Activated CD4-positive, CD25-positive, alpha-beta regulatory T cell treated with anti-CD3 and anti-CD28 coated beads, Interleukin-2, amount 50 U/mL, for 72 hours (primary cell): Measurements from ENCODE around the gene SLC4A2.
"Not testable (repeated sequence)": the region's sequence is repeated elsewhere in the genome, so short reads cannot be mapped to it uniquely, and the experiment has no call there.

Experiments used
- DNase-seq: peaks from one replicate; pipeline ENCODE4 v3.0.0; 2021

SLC4A2 gene

GRCh38 chr7:151059367-151060112, at the start of gene SLC4A2:
SLC4A2 (plus strand) TSS chr7:151059589; CDS start chr7:151061988, 2,399 bp downstream.
- peak; percentile 70 for DNase-seq

GRCh38 chr7:151010037-151010306, 49.4 kb upstream of the SLC4A2 start:
- DNase-seq: no peak

- DNase-seq: no peak
Measured at GRCh38 chr7:151010307-151011096, 48.9 kb upstream of the SLC4A2 start.

GRCh38 chr7:151011097-151011409, 48.3 kb upstream of the SLC4A2 start:
- DNase-seq: no peak

GRCh38 chr7:151011616-151012015, 47.8 kb upstream of the SLC4A2 start:
- DNase-seq: not testable (repeated sequence)

- DNase-seq: no peak
Measured at GRCh38 chr7:151012031-151012692, 47.2 kb upstream of the SLC4A2 start.

- no peak for DNase-seq
Measured at GRCh38 chr7:151012911-151013347, 46.5 kb upstream of the SLC4A2 start.

- no peak for DNase-seq
Measured at GRCh38 chr7:151013356-151013732, 46.0 kb upstream of the SLC4A2 start.

GRCh38 chr7:151013733-151014497, 45.5 kb upstream of the SLC4A2 start:
- DNase-seq: peak; percentile 79

- DNase-seq: no peak
Measured at GRCh38 chr7:151014950-151015349, 44.4 kb upstream of the SLC4A2 start.

GRCh38 chr7:151015967-151016366, 43.4 kb upstream of the SLC4A2 start:
- DNase-seq: no peak

- DNase-seq: no peak
Measured at GRCh38 chr7:151016505-151016904, 42.9 kb upstream of the SLC4A2 start.

- no peak for DNase-seq
Measured at GRCh38 chr7:151016942-151017341, 42.4 kb upstream of the SLC4A2 start.

GRCh38 chr7:151017370-151017952, 41.9 kb upstream of the SLC4A2 start:
- DNase-seq: no peak

GRCh38 chr7:151017953-151018420, 41.4 kb upstream of the SLC4A2 start:
- DNase-seq: peak; percentile 81

- no peak for DNase-seq
Measured at GRCh38 chr7:151018421-151019129, 40.8 kb upstream of the SLC4A2 start.

GRCh38 chr7:151019130-151019447, 40.3 kb upstream of the SLC4A2 start:
- DNase-seq: no peak

GRCh38 chr7:151020231-151020630, 39.2 kb upstream of the SLC4A2 start:
- DNase-seq: no peak

- no peak for DNase-seq
Measured at GRCh38 chr7:151023232-151023631, 36.2 kb upstream of the SLC4A2 start.

GRCh38 chr7:151024435-151025056, 34.8 kb upstream of the SLC4A2 start, which contains the start of gene ATG9B:
ATG9B (minus strand) TSS chr7:151024494; CDS start chr7:151024423, 71 bp downstream.
- DNase-seq: no peak

- no peak for DNase-seq
Measured at GRCh38 chr7:151025924-151026671, 33.3 kb upstream of the SLC4A2 start.
